Kidney epithelial cell (primary cell): ENCODE measurements around the gene CACNB4. TPM values are rescaled to one million over a fixed set of nuclear protein-coding genes. Genes with fewer than 3 reads are reported as not detected.

ENCODE experiments used
- DNase-seq: peaks from one replicate; pipeline ENCODE4 v3.0.0-alpha.2; 2010; ENCODE audit warnings: low read depth
- H3K27me3 ChIP-seq: 2 replicates; pipeline ENCODE4 v1.6.0; 2011; ENCODE audit warnings: low read length; ENCODE audit not compliant: control insufficient read depth, insufficient read depth
- H3K36me3 ChIP-seq: 2 replicates; pipeline ENCODE4 v1.5.1; 2011; ENCODE audit warnings: low read length; ENCODE audit not compliant: control insufficient read depth, insufficient read depth
- H3K4me3 ChIP-seq: 2 replicates; pipeline ENCODE4 v1.5.1; 2011; ENCODE audit warnings: low read depth, mild to moderate bottlenecking, control low read depth, low read length
- CTCF ChIP-seq: IDR thresholded peaks from 2 replicates; pipeline ENCODE4 v1.5.1; 2011; ENCODE audit warnings: mild to moderate bottlenecking, moderate library complexity, low read length, control low read depth, inconsistent platforms; ENCODE audit not compliant: insufficient read depth, poor library complexity, severe bottlenecking
- total RNA-seq: library from RNA; depleted of rRNA; stranded (reverse); fragments of >200 nt; gene quantifications from 2 replicates; pipeline ENCODE4 v1.2.3, GENCODE V29; 2015

CACNB4 gene
- total RNA-seq, 1 donor from 2014 or later: 0.79 TPM

GRCh38 chr2:151789055-151789834 lies 309.6 kb downstream of the CACNB4 start:
- TF ChIP-seq CTCF: no peak
- no peaks in the 10 kb centered on the region for H3K27me3 ChIP-seq
- H3K36me3 ChIP-seq: no peaks in the 10 kb centered on the region
- no peak overlapping the region for H3K4me3 ChIP-seq
- DNase-seq: no peak

DNA sequence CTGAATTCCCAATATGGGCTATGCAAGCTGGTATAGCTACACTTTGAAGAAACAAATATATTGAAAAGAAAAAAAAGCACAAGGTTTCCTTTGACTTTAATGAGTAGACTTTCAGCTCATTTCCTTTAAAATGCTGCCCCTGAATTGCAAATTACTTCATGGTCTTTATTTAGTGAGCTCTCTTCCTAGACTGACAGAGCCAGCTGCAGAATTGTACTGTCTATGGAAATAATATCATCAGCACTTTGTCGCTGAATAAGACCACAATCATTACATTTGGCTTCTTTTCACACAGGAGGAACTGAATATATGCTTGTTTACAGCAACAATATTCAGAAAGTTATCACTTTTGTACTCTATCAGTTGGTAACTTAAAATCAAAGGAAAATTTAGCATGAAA lies 312.4 kb downstream of the CACNB4 start:
- no peak for TF ChIP-seq CTCF
- no peak for DNase-seq
- H3K27me3 ChIP-seq: no peaks in the 10 kb centered on the region
- H3K4me3 ChIP-seq: no peak overlapping the region
- H3K36me3 ChIP-seq: no peaks in the 10 kb centered on the region

DNA sequence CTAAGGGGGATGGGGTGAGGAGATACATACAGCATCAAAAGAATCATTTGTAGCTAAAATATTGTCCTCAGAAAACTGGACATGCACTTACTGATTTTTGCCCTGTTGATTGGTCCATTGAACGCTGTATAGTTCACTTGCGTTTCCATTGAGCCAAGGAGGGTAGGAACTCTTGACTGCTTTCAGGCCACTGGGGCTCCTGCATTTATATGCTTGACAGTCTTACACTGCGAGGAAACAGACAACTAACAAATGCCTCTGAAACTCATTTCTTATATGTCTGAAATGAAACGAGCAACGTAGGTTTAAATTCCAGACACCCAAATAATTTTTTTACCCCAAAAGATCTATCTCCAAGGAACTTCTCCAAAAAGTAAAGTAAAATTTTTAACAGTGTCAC lies 312.8 kb downstream of the CACNB4 start:
- no peaks in the 10 kb centered on the region for H3K27me3 ChIP-seq
- H3K36me3 ChIP-seq: no peaks in the 10 kb centered on the region
- no peak for DNase-seq
- no peak overlapping the region for H3K4me3 ChIP-seq
- TF ChIP-seq CTCF: no peak

- H3K4me3 ChIP-seq: no peak overlapping the region
- no peaks in the 10 kb centered on the region for H3K36me3 ChIP-seq
- DNase-seq: no peak
- TF ChIP-seq CTCF: no peak
- H3K27me3 ChIP-seq: no peaks in the 10 kb centered on the region
These were observed 315.7 kb downstream of the CACNB4 start for GRCh38 chr2:151783133-151783520.

Other genes starting within 250 kb of the CACNB4 start
- 25.7 and 32.2 TPM in 2 replicates for gene STAM2, start 76.7 kb upstream of the CACNB4 start, total RNA-seq
- gene FMNL2, start 236.1 kb upstream of the CACNB4 start, total RNA-seq: 65.0 and 68.0 TPM in 2 replicates